GM15510 (cell line): Measurements from ENCODE around the gene KLF7.

Experiments
- POLR2A ChIP-seq: IDR thresholded peaks from 3 replicates; pipeline ENCODE4 v1.6.1; 2011; ENCODE audit warnings: borderline replicate concordance; ENCODE audit not compliant: insufficient read length; ENCODE audit errors: extremely low read depth

KLF7 gene

DNA sequence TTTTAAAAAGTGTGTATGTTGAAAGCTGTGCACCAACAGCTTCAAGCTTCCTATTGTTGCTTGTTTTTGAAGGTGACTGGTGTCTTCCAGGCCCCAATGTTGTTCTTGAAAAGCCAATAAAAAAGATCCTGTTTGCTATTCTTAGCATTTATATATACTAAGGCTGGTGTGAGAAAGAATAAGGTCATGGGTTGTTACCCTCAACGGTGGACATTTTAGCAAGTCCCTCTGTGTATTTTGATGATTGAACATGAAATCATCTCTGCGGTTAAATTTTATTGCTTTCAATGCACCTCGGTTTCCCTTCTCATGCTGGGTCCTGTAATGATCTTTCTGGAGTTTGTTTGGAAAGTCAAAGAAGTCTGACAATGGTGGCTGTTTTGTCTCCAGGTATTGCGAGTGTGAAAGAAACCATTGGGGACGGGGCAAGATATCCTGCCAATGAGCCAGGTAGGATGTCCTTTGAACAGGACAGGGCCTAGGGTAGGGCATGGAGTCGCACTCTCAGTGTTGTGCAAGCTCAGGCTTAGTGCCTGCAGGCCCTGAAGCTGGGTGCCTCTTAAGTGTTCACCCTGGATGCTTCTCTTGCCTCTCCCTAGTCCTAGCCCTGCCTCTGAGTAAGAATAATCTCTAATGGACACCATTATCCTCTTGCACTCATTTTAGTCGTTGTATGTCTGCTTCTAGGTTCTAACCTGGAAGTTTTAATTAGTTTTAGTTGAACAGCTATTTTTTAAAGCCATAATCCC lies 16.0 kb upstream of the KLF7 start:
- TF ChIP-seq POLR2A = no peak

DNA sequence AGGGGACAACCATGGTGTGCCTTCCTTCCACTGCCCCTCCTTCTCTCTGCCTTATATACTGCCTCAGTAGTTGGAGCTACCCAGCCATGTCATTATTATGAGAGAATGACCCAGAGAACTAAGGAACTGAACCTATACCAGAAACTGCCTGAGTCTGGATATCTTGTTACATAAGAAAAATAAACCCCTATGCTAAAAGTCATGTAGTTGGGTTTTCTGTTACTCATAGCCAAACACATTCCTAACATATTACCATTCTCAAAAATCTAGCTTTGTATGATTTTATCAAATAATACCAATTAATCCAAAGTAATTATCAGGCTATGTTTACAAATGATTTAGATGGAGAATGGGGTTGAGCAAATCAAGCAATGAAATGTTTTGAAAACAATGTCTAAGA lies 15.0 kb upstream of the KLF7 start:
- no peak for TF ChIP-seq POLR2A

DNA sequence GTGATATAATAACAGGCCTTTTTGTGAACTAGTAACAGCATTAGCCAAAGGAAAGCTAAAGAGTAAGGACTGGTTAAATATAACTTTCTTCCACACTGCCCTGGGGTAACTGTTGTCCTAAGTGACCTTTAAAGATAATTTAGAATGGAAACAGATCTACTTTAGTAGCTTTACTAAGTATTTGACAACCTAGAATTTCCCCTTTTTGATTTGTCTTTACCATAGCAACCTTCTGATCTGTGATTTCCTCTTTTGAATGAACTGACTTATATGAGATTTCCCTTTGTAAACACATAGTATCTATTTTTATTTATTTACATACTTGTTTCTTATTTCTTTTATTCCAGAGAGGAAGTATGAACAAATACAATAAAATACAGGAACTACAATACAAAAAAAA lies 10.5 kb upstream of the KLF7 start:
- TF ChIP-seq POLR2A = no peak

DNA sequence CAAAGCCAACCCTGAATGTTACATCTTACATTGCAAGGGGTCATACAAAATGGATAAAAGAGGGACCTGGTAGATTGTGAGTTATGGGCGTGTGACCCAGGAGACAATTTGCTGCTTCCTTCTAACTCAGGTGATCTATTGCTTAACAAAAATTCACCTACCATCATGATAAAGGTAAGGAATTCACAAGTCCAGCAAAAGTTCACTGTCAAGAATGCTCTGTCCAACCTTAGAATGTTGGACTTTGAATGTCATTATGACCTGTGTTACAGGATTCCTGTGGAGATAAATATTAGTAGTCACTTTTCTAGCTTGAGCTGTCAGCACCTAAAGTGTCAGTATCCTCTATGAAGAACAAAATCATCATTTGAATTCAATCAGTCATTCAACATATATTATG lies 7.9 kb upstream of the KLF7 start:
- TF ChIP-seq POLR2A = no peak

DNA sequence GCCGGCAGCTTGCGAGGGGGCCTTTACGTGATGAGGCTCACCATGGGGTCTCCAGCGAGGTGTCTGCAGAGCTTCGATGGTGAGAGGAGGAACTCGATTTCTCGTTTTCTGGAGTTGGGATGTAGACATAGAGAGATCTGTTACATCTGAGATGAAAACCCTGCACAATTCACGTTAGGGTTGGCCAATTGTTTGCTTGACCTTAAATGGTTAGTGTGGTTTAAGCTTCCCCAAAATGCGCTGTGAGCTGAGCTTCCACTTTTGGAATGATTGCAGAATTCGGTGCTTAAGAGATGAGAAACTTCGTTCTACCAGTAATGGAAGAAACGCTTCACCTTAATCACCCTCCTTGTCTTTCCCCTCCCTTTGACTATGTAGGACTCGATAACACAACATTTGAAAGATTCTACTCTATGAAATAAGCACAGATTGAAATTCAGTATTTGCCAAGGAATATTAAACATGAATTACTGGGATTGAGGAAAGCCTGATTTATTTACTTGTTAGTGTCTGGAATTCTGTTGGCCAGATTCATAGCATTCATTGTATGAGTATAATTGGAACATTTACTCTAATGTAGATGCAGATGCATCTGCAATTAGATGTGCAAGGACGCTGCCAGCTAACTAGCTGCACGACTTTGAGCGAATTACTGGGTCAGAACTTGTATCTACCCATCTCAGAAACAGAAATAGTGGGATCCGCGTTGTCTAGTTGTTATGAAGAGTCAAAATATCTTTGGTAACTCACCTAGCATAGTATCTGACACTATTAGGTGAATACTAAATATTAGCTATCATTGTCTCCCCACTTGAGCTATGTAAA lies 1.6 kb upstream of the KLF7 start:
- no peak for TF ChIP-seq POLR2A

DNA sequence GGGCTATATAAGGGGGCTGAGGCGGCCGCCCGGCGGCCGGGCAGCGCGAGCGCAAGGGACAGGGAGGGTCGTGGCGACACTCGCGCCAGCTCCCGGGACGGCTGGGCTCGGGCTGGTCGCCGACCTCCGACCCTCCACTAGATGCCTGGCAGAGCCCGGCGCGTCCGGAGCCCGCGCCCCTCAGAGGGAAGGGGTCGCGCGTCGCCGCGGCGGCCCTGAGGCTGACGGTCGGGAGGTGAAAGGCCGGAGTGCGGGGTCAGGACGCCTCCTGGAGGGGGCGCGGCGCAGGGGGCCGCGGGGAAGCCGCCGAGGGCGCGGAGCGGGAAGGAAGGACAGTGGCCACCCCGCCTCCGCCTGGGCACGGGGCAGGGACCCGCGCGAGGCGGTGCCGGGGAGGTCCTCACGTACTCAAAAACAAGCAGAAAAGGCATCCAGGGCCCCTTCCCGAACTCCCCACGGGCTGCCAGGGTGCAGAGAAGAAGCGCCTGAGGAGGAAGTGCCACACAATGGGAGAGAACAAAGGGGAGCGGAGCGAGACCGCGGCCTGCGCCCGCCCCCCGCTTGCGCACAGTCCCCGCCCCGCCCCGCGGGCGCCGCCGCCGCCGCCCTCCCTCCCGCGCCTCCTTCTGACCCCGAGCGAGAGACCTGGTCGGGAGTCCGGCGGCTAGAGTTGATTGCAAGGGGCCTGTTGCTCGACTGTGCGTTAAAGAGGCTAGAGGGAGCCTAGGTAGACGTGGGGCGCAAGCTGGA lies 776 bp upstream of the KLF7 start:
- peak; percentile 89 for TF ChIP-seq POLR2A

DNA sequence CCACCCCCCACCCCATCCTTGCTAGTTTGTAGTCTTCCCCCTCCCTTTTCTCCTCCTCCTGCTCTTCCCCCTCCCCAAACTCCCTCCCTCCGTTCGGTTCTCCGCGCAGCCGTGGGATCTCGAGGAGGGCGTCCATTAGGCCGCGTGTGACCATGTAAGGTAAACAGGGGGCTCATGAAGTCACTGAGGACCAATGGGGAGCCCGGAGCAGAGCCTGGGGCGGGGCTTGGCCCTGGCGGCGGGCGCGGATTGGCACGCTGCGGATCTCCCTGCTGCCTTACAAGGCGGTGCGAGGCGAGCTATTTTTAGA lies 246 bp upstream of the KLF7 start:
- TF ChIP-seq POLR2A = no peak

DNA sequence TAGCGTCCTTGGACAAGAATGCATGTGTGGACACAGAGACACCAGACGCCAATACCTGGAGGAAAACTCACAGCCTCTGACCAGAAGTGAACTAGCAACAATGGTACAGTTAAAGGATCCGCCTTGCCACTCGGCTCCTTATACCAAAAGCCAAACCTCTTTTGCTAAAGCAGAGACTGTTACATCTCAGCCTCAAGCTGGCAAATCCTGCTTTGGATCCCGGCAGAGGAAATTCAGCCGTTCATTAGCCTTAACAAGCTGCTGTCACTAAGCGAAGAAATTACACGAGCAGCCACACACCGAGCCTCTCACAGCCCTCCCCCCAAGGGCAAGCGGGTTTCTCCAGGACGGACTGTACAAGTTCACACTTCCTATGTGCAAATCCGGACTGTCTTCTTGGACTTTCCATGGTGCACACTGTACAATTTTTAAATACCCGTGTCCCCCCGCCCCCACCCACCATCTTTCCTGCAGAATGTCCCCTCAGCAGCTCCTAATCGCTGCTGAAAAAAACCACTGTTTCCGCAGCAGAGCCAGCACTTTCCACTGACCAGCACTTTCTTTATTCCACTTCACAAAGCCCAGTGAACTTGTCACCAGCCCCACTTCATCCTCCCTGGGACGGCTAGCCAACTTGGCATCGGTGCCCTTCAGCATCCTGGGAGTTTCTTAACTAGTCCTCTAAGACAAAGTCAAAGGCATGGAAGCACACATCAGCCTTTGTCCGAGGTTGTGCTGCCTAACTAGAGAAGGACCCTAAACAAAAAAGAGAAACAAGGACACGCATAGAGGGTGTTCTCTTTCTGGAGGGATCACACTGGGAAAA lies 1.5 kb downstream of the KLF7 start:
- TF ChIP-seq POLR2A = no peak

DNA sequence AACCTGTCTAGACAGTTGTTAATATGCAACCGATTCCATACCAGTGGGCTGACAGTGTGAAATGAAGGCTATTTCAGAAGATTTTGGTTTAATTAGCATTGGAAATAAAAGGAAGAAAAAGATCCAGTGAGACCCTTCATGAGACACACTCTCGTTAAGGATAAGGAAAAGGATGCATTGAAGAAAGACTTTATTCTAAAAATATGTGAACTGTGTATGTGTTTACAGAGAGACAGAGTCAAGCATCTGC lies 2.1 kb downstream of the KLF7 start:
- TF ChIP-seq POLR2A = no peak

DNA sequence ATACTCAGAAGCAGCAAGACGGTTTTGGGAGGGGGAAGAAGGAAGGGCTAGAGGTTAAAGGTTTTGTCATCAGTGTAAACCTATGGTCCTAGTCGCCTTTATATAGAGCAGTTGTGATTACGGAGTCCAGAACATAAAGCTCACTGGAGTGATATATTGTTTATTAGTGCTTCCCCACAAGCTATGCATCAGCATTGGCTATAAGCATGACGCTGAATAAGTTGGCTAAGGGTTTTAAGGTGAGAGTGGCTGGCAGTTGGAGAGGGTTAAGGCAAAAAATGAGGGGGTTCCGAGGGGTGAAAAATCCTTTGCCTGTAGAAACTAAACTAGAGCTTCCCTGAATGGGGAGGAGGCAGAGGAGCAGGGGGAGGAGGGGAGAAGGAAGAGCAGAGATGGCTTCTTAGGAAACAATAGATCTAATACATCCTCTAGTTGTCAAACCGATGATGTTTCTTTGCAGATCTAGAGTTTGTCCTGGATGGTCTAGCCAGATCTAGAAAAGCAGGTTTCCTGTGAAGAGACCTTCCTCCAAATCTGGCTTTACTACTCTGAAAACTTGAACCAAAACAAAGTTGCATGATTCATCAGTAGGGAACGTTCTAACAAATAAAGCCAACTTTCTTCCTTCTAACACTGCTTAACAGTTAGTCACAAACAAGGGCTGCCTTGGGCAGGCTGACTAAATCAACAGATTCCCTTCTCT lies 2.5 kb downstream of the KLF7 start:
- TF ChIP-seq POLR2A = no peak

DNA sequence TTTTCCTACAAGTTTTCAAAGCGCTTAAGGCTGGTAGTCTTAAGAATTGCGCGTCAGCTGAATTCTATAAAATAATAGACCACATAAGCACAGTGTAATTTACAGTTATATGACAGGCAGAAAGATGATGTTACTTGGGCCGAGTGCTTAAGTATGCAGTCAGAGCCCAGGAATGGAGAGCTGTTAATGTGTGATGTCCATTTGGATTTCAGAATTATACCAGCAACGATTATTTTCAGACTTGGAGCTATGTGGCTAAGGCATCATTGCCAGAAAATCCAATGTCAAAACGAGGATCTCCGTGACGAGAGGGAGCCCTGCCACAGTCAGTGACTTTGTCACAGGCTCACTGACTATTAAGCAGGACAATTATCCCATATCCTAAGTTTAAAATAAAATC lies 3.4 kb downstream of the KLF7 start:
- no peak for TF ChIP-seq POLR2A

DNA sequence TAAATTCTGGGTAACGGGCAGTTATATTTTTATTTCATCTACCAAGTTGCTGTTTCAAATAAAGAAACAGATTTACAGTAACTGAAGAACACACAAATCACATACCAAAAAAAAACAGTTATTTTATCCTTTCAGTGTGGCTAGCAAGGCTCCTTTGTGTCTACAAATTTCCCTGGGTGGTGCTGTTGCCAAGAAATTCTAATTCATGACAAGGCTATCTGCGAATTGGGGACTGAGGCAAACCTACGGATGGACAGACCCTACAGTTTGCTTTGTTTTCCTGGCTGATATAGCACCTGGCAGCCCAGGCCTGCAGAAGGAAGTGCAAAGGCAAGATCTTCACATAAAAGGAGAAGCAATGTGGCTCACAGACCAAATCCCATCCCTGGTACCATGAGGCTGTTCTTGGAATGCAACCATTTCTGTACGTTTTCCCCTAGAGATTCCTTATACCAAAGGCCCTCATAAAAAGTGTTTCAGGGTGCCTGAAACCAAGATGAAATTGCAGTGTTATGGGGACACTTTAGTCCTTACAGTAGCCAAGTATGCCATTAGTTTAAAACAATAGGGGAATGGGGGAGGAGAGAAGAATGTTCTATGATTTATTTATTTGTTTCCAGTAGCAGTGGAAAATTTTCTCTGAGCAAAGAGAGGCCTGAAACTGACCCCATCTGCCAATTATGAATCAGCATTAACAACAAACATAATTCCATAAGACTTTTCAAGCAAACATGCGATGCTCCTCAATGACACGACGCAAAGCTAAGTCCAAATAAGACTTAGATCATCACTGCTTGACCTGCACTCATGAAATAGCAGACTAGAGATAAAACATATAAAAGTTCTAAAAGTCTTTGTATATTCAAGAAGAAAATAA lies 4.3 kb downstream of the KLF7 start:
- no peak for TF ChIP-seq POLR2A

DNA sequence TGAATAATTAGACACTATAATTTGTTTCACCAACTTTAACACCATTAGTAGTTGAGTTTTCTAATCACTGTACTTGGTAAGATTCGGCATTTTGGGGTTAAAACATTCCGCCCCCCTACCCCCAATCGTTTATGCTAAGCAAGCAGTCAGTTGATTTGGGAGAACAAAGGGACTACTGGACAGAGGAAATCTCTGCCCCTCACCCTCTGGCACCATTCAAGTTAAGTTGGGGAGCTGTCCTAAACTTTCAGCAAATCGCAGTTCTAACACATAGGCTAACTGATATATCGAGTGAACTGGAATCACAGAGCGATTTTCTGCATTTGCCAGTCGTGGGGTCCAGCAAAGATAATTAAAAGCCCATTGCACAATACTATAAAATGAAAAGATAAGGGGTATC lies 5.6 kb downstream of the KLF7 start:
- no peak for TF ChIP-seq POLR2A
